BJ (cell line): ENCODE data around the gene SHISAL1. TPM values are rescaled to one million over a fixed set of nuclear protein-coding genes. Genes with fewer than 3 reads are reported as not detected.

Source experiments
- CTCF ChIA-PET: fragments of 350-600 bp; formaldehyde crosslinking; extraction: SDS; loops from one replicate; lab custom pipeline; 2021; ENCODE audit warnings: antibody characterized with exemption, inconsistent platforms; lab: Yijun Ruan, JAX
- POLR2A ChIA-PET: fragments of 300-600 bp; sonication (Branson Sonifier 250); formaldehyde crosslinking; extraction: SDS; loops from one replicate; lab custom pipeline; 2021; ENCODE audit warnings: antibody characterized with exemption; lab: Charles Lee
- DNase-seq: peaks from one replicate; pipeline ENCODE4 v3.0.0-alpha.2; 2011; ENCODE audit warnings: low read depth
- H3K27me3 ChIP-seq: 2 replicates; pipeline ENCODE4 v1.6.0; 2011; ENCODE audit warnings: low read length; ENCODE audit not compliant: control insufficient read depth, insufficient read depth
- H3K36me3 ChIP-seq: 2 replicates; pipeline ENCODE4 v1.5.1; 2011; ENCODE audit warnings: low read length; ENCODE audit not compliant: control insufficient read depth, insufficient read depth
- H3K4me3 ChIP-seq: 2 replicates; pipeline ENCODE4 v1.5.1; 2011; ENCODE audit warnings: low read depth, mild to moderate bottlenecking, control low read depth, low read length
- polyA plus RNA-seq: library from polyadenylated mRNA; depleted of rRNA; stranded (reverse); fragments of >200 nt; gene quantifications from 2 replicates; pipeline ENCODE4 v1.2.3, GENCODE V29; 2011
- TF ChIP-seq, protein P1 (sequence below): IDR thresholded peaks from 2 replicates; pipeline ENCODE4 v1.5.1; 2011; ENCODE audit warnings: low read depth, mild to moderate bottlenecking, control low read depth, inconsistent platforms, low read length, moderate library complexity; ENCODE audit not compliant: insufficient read depth

SHISAL1 gene
- polyA plus RNA-seq, 1 experiment = 0.34 TPM

DNA sequence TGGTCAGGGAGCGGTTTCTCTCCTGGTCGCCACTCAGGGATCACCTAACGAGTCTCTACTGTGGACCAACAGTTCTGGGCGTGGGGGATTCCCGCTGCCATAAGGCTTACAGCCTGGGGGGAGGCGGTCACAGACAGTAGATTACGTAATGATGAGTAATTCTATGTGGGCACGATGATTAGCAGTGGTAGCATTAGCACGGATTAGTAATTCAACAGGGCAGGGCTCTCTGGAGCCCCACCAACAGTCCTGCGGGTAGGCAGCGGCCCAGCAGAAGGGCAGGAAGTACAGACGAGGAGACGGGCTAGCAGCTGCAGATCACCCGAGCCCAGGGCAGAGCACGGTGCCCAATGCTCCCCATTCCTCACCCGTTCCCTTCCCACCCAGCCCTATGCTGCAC is 3.6 kb downstream of the SHISAL1 start:
- H3K4me3 ChIP-seq = no peak overlapping the region
- H3K27me3 ChIP-seq = no peaks in the 10 kb centered on the region
- no peaks in the 10 kb centered on the region for H3K36me3 ChIP-seq
- ChIA-PET POLR2A (no interaction called here), CTCF (interaction anchor here (0.7 to 2.7 kb wide), 2 partner anchors 17 to 63 kb away, joined by 3 to 7 read pairs; no protein-coding TSS in a partner anchor)
- peak; percentile 88 for DNase-seq
- TF ChIP-seq, protein P1, sequence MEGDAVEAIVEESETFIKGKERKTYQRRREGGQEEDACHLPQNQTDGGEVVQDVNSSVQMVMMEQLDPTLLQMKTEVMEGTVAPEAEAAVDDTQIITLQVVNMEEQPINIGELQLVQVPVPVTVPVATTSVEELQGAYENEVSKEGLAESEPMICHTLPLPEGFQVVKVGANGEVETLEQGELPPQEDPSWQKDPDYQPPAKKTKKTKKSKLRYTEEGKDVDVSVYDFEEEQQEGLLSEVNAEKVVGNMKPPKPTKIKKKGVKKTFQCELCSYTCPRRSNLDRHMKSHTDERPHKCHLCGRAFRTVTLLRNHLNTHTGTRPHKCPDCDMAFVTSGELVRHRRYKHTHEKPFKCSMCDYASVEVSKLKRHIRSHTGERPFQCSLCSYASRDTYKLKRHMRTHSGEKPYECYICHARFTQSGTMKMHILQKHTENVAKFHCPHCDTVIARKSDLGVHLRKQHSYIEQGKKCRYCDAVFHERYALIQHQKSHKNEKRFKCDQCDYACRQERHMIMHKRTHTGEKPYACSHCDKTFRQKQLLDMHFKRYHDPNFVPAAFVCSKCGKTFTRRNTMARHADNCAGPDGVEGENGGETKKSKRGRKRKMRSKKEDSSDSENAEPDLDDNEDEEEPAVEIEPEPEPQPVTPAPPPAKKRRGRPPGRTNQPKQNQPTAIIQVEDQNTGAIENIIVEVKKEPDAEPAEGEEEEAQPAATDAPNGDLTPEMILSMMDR = no peak

- TF ChIP-seq, protein P1 = no peak
- no peak for DNase-seq
- POLR2A ChIA-PET = no interaction called here
- Histone ChIP-seq H3K36me3 (no peaks in the 10 kb centered on the region), H3K4me3 (no peak overlapping the region), H3K27me3 (no peaks in the 10 kb centered on the region)
- CTCF ChIA-PET = interaction anchor here (1.0 kb wide), 1 partner anchor 315 kb away, joined by 9 read pairs; no protein-coding TSS in a partner anchor
These were observed 5.1 kb downstream of the SHISAL1 start for GRCh38 chr22:44307509-44308169.

- TF ChIP-seq, protein P1 = no peak
- Histone ChIP-seq H3K36me3 (no peaks in the 10 kb centered on the region), H3K4me3 (no peak overlapping the region), H3K27me3 (no peaks in the 10 kb centered on the region)
- ChIA-PET CTCF (no interaction called here), POLR2A (no interaction called here)
- DNase-seq = no peak
These were observed 6.9 kb downstream of the SHISAL1 start for GRCh38 chr22:44305888-44306287.

DNA sequence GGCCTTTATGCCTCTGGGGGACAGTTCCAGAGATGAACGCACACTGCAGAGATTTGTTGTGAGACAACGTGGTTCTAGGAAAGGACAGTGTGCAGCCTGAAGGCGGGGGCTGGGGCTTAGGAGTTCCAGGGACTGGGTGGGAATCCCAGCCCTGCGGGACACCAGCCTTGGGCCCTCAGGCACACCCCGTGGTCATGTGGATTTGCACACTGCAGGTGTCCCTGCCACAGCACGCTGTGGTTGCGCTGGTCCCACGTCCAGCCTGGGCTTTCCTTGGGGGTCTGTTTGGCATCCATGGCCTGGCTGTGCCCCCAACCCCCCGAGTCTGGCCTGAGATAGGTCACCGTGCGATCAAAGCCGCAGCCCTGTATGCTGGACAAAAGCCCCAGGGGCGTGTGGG is 7.3 kb downstream of the SHISAL1 start:
- POLR2A ChIA-PET = no interaction called here
- Histone ChIP-seq H3K27me3 (no peaks in the 10 kb centered on the region), H3K36me3 (no peaks in the 10 kb centered on the region), H3K4me3 (no peak overlapping the region)
- no peak for DNase-seq
- CTCF ChIA-PET = no interaction called here
- TF ChIP-seq, protein P1 = no peak

DNA sequence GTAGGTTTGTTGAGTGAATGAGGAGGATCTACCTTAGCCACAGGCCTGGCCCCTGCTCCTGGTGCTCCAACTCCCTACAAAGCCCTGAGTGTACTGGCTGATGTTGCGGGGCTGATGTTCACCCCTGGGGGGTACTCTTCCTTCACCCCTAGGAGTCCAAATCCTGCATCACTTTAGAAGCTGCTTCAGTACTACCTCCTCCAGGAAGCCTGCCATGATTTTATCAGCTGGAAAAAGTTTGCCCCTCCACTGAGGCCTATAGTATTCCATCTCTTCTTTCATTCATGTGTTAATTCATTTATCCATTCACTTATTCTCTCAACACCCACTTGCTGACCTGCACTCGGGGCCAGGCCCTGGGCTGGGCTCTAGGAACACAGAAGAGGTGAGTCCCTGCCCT is 7.8 kb downstream of the SHISAL1 start:
- Histone ChIP-seq H3K36me3 (no peaks in the 10 kb centered on the region), H3K27me3 (peaks cover 2% of the 10 kb centered on the region; the same call in 1 of the 2 replicates), H3K4me3 (no peak overlapping the region)
- TF ChIP-seq, protein P1 = no peak
- DNase-seq = no peak
- ChIA-PET POLR2A (no interaction called here), CTCF (interaction anchor here (0.6 to 1.3 kb wide), 3 partner anchors 12 to 520 kb away, joined by 3 to 4 read pairs (median 3); no protein-coding TSS in a partner anchor)
